Lower lobe of right lung (tissue), 2 donors: Measurements from ENCODE around the gene DHRS4L2. TPM values are rescaled to one million over a fixed set of nuclear protein-coding genes. Genes with fewer than 3 reads are reported as not detected.
A peak's percentile ranks its signal among the peaks of the same experiment; 100 is the strongest.
"Not testable (repeated sequence)": the region's sequence is repeated elsewhere in the genome, so short reads cannot be mapped to it uniquely, and the experiment has no call there.

ENCODE experiments used
- ATAC-seq, 2 donors: fragments of 200-7000 bp; cut with Tn5 transposase; one replicate each; pipeline ENCODE4 v1.9.1; 2020 to 2022; ENCODE audit warnings: mild to moderate bottlenecking in 2 of 2, moderate library complexity in 2 of 2
- DNase-seq: peaks from one replicate; pipeline ENCODE4 v3.0.0-alpha.2; 2020
- H3K27ac ChIP-seq: fragments of 200-600 bp; one replicate; pipeline ENCODE4 v1.8.0; 2022
- H3K27me3 ChIP-seq: fragments of 200-600 bp; one replicate; pipeline ENCODE4 v1.8.0; 2022; ENCODE audit warnings: low read depth
- H3K36me3 ChIP-seq: fragments of 200-600 bp; one replicate; pipeline ENCODE4 v1.8.0; 2022; ENCODE audit warnings: mild to moderate bottlenecking
- H3K4me1 ChIP-seq: fragments of 200-600 bp; one replicate; pipeline ENCODE4 v1.8.0; 2022
- H3K4me3 ChIP-seq: fragments of 200-600 bp; one replicate; pipeline ENCODE4 v1.8.0; 2022; ENCODE audit warnings: mild to moderate bottlenecking
- H3K9me3 ChIP-seq: fragments of 200-600 bp; one replicate; pipeline ENCODE4 v1.8.0; 2022
- CTCF ChIP-seq: fragments of 200-600 bp; IDR thresholded peaks from one replicate; pipeline ENCODE4 v1.8.0; 2022; ENCODE audit warnings: antibody characterized with exemption, mild to moderate bottlenecking
- intact Hi-C: fragments of 100-400 bp; cut with DNase I; formaldehyde crosslinking; loops from one replicate; pipeline ENCODE4 v1.11.0; 2022
- total RNA-seq: library from RNA; stranded (reverse); fragmentation: NEBNext Ultra II Directional; extraction: Animal tissue kit (Norgen Biotek cat#: 25700); gene quantifications from one replicate; pipeline ENCODE4 v1.2.1, GENCODE V29; 2021
- donor health status: DM: no; HTN: yes; CAD: no; lungs with severe emphysema.

Gene DHRS4L2
- total RNA-seq, 1 donor from 2014 or later, result 19.4 TPM

GRCh38 chr14:24011051-24011450 is 22.3 kb downstream of the DHRS4L2 start:
- Histone ChIP-seq H3K4me3 (no peak overlapping the region), H3K27me3 (no peaks in the 10 kb centered on the region), H3K27ac (no peak overlapping the region), H3K4me1 (peaks cover 10% of the 10 kb centered on the region), H3K9me3 (no peaks in the 10 kb centered on the region), H3K36me3 (no peaks in the 10 kb centered on the region)
- no peak for TF ChIP-seq CTCF
- DNase-seq, result no peak
- ATAC-seq, result no peak
- intact Hi-C loops, result no loop called here

- H3K27ac ChIP-seq, ATAC-seq, DNase-seq, H3K9me3 ChIP-seq, H3K36me3 ChIP-seq, intact Hi-C loops, H3K27me3 ChIP-seq, H3K4me3 ChIP-seq: not testable (repeated sequence)
- H3K4me1 ChIP-seq, result peaks cover 10% of the 10 kb centered on the region
These were observed 24.1 kb downstream of the DHRS4L2 start for GRCh38 chr14:24012726-24013273.

- H3K36me3 ChIP-seq, result no peaks in the 10 kb centered on the region
- intact Hi-C loops, result no loop called here
These were observed 25.2 kb downstream of the DHRS4L2 start for GRCh38 chr14:24013654-24014514.

GRCh38 chr14:24015745-24016144 is 27.0 kb downstream of the DHRS4L2 start:
- H3K27me3 ChIP-seq, H3K36me3 ChIP-seq, H3K27ac ChIP-seq, DNase-seq, H3K4me3 ChIP-seq, intact Hi-C loops, H3K9me3 ChIP-seq, ATAC-seq: not testable (repeated sequence)
- peaks cover 10% of the 10 kb centered on the region for H3K4me1 ChIP-seq

More at GRCh38 chr14:24013654-24014514, 25.2 kb downstream of the DHRS4L2 start:
- Histone ChIP-seq H3K27me3 (no peaks in the 10 kb centered on the region), H3K27ac (no peak overlapping the region), H3K9me3 (no peaks in the 10 kb centered on the region), H3K4me1 (peaks cover 10% of the 10 kb centered on the region), H3K4me3 (no peak overlapping the region)
- peak; percentile 87 to 93 for ATAC-seq
- TF ChIP-seq CTCF, result peak; percentile 88
- no peak for DNase-seq

- intact Hi-C loops, H3K36me3 ChIP-seq, H3K9me3 ChIP-seq, H3K4me1 ChIP-seq, DNase-seq, H3K4me3 ChIP-seq, H3K27me3 ChIP-seq, ATAC-seq, H3K27ac ChIP-seq: not testable (repeated sequence)
These were observed 30.2 kb downstream of the DHRS4L2 start for GRCh38 chr14:24018978-24019377.

- intact Hi-C loops, H3K9me3 ChIP-seq, H3K4me3 ChIP-seq, H3K36me3 ChIP-seq, H3K4me1 ChIP-seq, H3K27me3 ChIP-seq, H3K27ac ChIP-seq, DNase-seq: not testable (repeated sequence)
- peak; percentile 18 for TF ChIP-seq CTCF
- ATAC-seq, result peak; percentile 39 to 57
These were observed 31.2 kb downstream of the DHRS4L2 start for GRCh38 chr14:24019944-24020343.

- DNase-seq, intact Hi-C loops: not testable (repeated sequence)
These were observed 31.8 kb downstream of the DHRS4L2 start for GRCh38 chr14:24020520-24020919.

GRCh38 chr14:24024939-24025418 is 36.2 kb downstream of the DHRS4L2 start:
- H3K36me3 ChIP-seq, H3K27ac ChIP-seq, H3K9me3 ChIP-seq, intact Hi-C loops, DNase-seq, ATAC-seq, H3K4me1 ChIP-seq, H3K4me3 ChIP-seq, H3K27me3 ChIP-seq: not testable (repeated sequence)

More at GRCh38 chr14:24020520-24020919, 31.8 kb downstream of the DHRS4L2 start:
- H3K9me3 ChIP-seq, H3K36me3 ChIP-seq, H3K4me1 ChIP-seq, H3K4me3 ChIP-seq, ATAC-seq, H3K27me3 ChIP-seq, H3K27ac ChIP-seq: not testable (repeated sequence)

- H3K36me3 ChIP-seq, intact Hi-C loops, H3K27me3 ChIP-seq, H3K4me1 ChIP-seq, ATAC-seq, H3K4me3 ChIP-seq, DNase-seq, H3K27ac ChIP-seq: not testable (repeated sequence)
- H3K9me3 ChIP-seq, result peaks cover 11% of the 10 kb centered on the region
These were observed 41.0 kb downstream of the DHRS4L2 start for GRCh38 chr14:24029687-24030086.

- DNase-seq, H3K36me3 ChIP-seq, intact Hi-C loops: not testable (repeated sequence)
These were observed 42.6 kb downstream of the DHRS4L2 start for GRCh38 chr14:24031331-24031730.

More at GRCh38 chr14:24031331-24031730, 42.6 kb downstream of the DHRS4L2 start:
- not testable (repeated sequence) for H3K27ac ChIP-seq, ATAC-seq, H3K4me3 ChIP-seq, H3K27me3 ChIP-seq, H3K4me1 ChIP-seq
- H3K9me3 ChIP-seq, result peaks cover 11% of the 10 kb centered on the region
